Measurements from ENCODE around the gene EFEMP1. TPM values are rescaled to one million over a fixed set of nuclear protein-coding genes. Genes with fewer than 3 reads are reported as not detected.

Gene EFEMP1
- total and polyA plus RNA-seq, 9 of the 15 experiments (the other 6 are each of a cell fraction or from before 2014, with no cell fraction given): 0.05 to 6.2 (median 0.22) TPM

- WGBS (ENCODE audit: insufficient coverage, low coverage, missing lambda C conversion rate): 5% methylated on average over 6 of the region's 6 CpGs
Measured at GRCh38 chr2:55880416-55881143, 43.0 kb downstream of the EFEMP1 start.

More at GRCh38 chr2:55880416-55881143, 43.0 kb downstream of the EFEMP1 start:
- no TSS peak for BruUV-seq (replicated peaks)
- peaks cover 0 to 5% of the 10 kb centered on the region in 2 experiments; a peak in 1 of 5 replicates for H3K27me3 ChIP-seq (ENCODE audit: control insufficient read depth in 2 of 2, insufficient read depth in 2 of 2, low read length in 2 of 2)
- no peaks in the 10 kb centered on the region for H3K36me3 ChIP-seq (ENCODE audit: control insufficient read depth, insufficient read depth, low read length)
- H3K9me1 ChIP-seq (ENCODE audit: control insufficient read depth, insufficient read depth, low read length): no peaks in the 10 kb centered on the region
- H3K4me2 ChIP-seq (ENCODE audit: insufficient read depth, low read length): no peak overlapping the region
- CTCF ChIA-PET (ENCODE audit: low intra/inter-chr PET ratio): no interaction called here
- H3K79me2 ChIP-seq (ENCODE audit: control insufficient read depth, insufficient read depth, low read length): no peaks in the 10 kb centered on the region
- no peak for ATAC-seq
- no peaks in the 10 kb centered on the region for H4K20me1 ChIP-seq (replicated peaks; ENCODE audit: control insufficient read depth, insufficient read depth, low read length)
- intact Hi-C loops (cut with micrococcal nuclease): no loop called here
- in situ Hi-C loops (cut with MboI): no loop called here
- no peak overlapping the region for H3K4me3 ChIP-seq
- no peak overlapping the region for H2AFZ ChIP-seq (ENCODE audit: low read depth, low read length)
- POLR2A ChIA-PET: interaction anchor here (0.5 kb wide), 1 partner anchor 13 kb away, joined by 3 read pairs; no protein-coding TSS in a partner anchor
- no peak overlapping the region for H3K27ac ChIP-seq (ENCODE audit: extremely low read depth, low read depth, low read length)
- no peak overlapping the region for H3K9ac ChIP-seq (ENCODE audit: insufficient read depth in 1 of 2, low read depth in 2 of 2, low read length in 2 of 2)
- TF ChIP-seq TAL1 (IDR thresholded peaks at IDR 0.05): no peak
- no peak for TF ChIP-seq RAD51 (IDR thresholded peaks at IDR 0.05; ENCODE audit: borderline replicate concordance, low read depth)
- no peak for TF ChIP-seq NFIX (CRISPR knock-in tag; IDR thresholded peaks at IDR 0.05; ENCODE audit: low read depth)
- TF ChIP-seq TRIM24 (IDR thresholded peaks at IDR 0.05): no peak
- TF ChIP-seq TRIM25 (IDR thresholded peaks at IDR 0.05; ENCODE audit: borderline replicate concordance): no peak
- TF ChIP-seq DDX20 (tag; IDR thresholded peaks at IDR 0.05; ENCODE audit: low read depth): no peak
- no peak for TF ChIP-seq GTF2B (IDR thresholded peaks at IDR 0.05; ENCODE audit: extremely low read depth, insufficient read length)
- peaks cover 0 to 2% of the 10 kb centered on the region in 2 experiments; a peak in 2 of 5 replicates for H3K4me1 ChIP-seq (replicated peaks in 1 of 2; ENCODE audit: control insufficient read depth in 2 of 2, insufficient read depth in 2 of 2, low read length in 2 of 2)
- no peak for DNase-seq (ENCODE audit: extremely low read depth in 1 of 4, low spot score in 3 of 4)
- H3K9me3 ChIP-seq (replicated peaks; ENCODE audit: control insufficient read depth, insufficient read depth, low read depth, low read length): no peaks in the 10 kb centered on the region
- FAIRE-seq: no peak

Measured in K562 (cell line).